ENCODE measurements around the gene S1PR4.

The S1PR4 gene

DNA sequence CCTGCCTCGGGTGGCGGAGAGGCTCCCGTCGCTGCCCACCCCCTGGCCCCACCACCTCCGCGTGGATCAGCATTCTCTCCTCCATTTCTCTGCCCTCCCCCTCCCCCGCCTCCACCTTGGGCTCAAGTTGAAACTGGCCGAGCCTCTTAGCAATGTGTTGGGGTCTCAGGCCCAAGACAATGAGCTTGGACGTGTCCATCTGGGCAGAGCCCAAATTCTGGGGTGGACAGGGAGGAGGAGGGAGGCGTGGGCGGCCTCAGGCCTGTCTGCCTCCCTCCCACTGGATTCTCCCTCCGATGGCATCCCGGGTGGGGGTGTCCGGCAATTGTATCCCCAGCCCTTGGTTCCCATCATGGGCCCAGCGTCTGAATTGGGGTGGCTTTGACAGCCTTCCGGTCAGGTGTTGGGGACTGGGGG lies 47.1 kb downstream of the S1PR4 start:
- TF ChIP-seq ZNF274 (IDR thresholded peaks at IDR 0.05; ENCODE audit: low read depth, low read length): no peak
- H3K4me3 ChIP-seq (ENCODE audit: low read length): no peak overlapping the region

DNA sequence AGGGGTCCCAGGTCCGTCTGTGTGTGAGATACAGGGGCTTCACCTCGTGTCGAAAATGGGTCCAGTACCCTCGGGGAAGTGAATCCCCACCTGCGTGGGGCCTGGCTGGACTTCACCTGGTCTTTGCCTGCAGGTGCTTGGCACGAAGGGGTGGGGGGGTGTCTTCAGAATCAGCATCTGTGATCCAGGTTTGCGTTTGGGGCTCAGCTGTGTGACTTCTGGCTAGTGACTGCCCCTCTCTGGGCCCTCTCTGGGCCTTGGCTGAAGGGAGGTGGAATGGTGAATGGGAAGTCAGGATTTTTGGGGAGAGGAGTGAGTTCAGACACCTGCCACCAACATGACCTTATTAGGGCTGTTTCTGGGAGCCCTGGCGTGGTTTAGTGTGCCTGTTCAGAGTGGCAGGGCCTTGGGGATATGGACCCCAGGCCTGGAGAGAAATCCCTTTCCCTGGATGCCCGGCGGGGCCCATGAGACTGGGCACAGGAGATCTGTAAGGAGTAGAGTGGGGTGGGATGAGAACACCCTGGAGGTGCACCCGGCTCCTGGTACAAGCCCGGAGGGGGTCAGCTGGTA lies 48.6 kb downstream of the S1PR4 start:
- TF ChIP-seq ZNF274 (IDR thresholded peaks at IDR 0.05; ENCODE audit: low read depth, low read length): no peak
- H3K4me3 ChIP-seq (ENCODE audit: low read length): no peak overlapping the region

DNA sequence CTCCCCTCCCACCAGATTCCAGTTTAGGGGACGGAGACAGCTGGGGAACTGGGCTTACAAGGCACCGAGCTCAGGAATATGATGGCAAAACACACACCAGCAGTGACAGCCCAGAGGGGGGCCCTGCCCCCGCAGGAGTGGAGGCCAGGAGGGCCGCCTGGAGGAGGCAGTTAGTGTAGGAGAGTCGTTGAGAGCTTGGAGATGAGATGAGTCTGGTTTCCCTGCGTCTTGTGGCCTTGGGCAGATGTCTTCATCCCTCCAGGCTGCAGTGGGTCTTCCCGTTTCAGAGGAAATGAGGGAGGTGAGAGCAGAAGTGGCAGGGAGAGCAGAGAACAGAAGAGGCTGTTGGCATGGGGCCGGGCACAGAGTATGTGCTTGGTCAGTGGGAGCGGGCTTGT lies 50.8 kb downstream of the S1PR4 start:
- no peak for TF ChIP-seq ZNF274 (IDR thresholded peaks at IDR 0.05; ENCODE audit: low read depth, low read length)
- no peak overlapping the region for H3K4me3 ChIP-seq (ENCODE audit: low read length)

Data from GM08714 (cell line).